Glutamatergic neuron (in vitro differentiated cells): ENCODE measurements around the gene NEAT1. TPM values are rescaled to one million over a fixed set of nuclear protein-coding genes. Genes with fewer than 3 reads are reported as not detected.
"Not testable (repeated sequence)": the region's sequence is repeated elsewhere in the genome, so short reads cannot be mapped to it uniquely, and the experiment has no call there.

Source experiments
- DNase-seq: peaks from one replicate; pipeline ENCODE4 v3.0.0; 2022
- H3K27ac Mint-ChIP-seq: one replicate; pipeline ENCODE4 v1.8.0; 2020; ENCODE audit warnings: mild to moderate bottlenecking, mixed read lengths, inconsistent platforms; ENCODE audit not compliant: unreplicated experiment
- H3K27me3 Mint-ChIP-seq: one replicate; pipeline ENCODE4 v1.8.0; 2020; ENCODE audit warnings: mild to moderate bottlenecking, moderate library complexity, mixed read lengths, inconsistent platforms; ENCODE audit not compliant: unreplicated experiment
- H3K36me3 Mint-ChIP-seq: one replicate; pipeline ENCODE4 v1.8.0; 2020; ENCODE audit warnings: mild to moderate bottlenecking, mixed read lengths, inconsistent platforms; ENCODE audit not compliant: unreplicated experiment
- H3K4me1 Mint-ChIP-seq: one replicate; pipeline ENCODE4 v1.8.0; 2020; ENCODE audit warnings: mild to moderate bottlenecking, low read depth, mixed read lengths, inconsistent platforms; ENCODE audit not compliant: unreplicated experiment
- H3K4me3 Mint-ChIP-seq: one replicate; pipeline ENCODE4 v1.8.0; 2020; ENCODE audit warnings: mild to moderate bottlenecking, mixed read lengths, inconsistent platforms; ENCODE audit not compliant: unreplicated experiment
- H3K9me3 Mint-ChIP-seq: one replicate; pipeline ENCODE4 v1.8.0; 2020; ENCODE audit warnings: mild to moderate bottlenecking, moderate library complexity, mixed read lengths, inconsistent platforms; ENCODE audit not compliant: unreplicated experiment
- CTCF ChIP-seq: fragments of 200-600 bp; sonication (generic); IDR thresholded peaks from one replicate; pipeline ENCODE4 v1.5.0; 2021; ENCODE audit not compliant: partially characterized antibody, unreplicated experiment
- total RNA-seq: library from RNA; stranded (reverse); fragmentation: NEBNext Ultra II Directional; extraction: Animal tissue kit (Norgen Biotek cat#: 25700); gene quantifications from one replicate; pipeline ENCODE4 v1.2.1, GENCODE V29; 2021; ENCODE audit not compliant: unreplicated experiment

Gene NEAT1
- total RNA-seq, 1 donor from 2014 or later = 107 TPM

DNA sequence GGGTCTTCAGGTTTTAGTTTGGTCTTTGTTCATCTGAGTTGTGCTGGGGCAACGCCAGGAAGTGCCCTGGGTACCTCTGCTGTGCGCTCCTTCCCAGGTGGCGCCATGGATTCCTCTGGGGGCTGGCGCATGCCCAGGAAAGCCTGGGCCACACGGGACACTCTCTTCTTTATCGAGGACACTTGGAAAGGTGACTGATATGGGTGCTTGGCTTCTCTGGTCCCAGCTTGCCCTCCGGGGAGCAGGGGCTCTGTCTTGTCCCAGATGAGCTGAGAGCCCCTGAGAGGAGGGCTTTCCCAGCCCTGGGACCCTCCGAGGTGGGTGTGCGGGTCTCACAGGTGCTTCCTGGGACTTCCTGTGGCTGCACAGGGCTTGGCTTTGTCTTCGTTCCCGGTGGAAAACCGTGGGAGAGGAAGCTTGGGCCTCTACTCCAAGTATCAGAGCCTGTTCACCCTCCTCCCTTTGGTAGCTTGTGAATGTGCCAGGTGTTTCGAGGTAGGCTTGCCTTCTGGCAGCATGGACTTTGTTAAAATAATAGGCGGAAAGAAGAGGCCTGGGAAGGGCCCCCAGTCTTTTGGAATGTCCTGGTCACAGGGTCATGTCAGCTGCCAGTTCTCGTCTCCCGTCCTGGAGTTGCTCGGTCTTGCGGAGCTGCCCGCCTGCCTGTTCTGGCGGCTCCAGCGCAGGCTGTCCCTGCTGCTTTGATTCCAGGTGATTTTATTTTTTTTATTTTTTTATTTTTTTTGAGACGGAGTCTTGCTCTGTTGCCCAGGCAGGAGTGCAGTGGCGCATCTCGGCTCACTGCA is 10.1 kb upstream of the NEAT1 start:
- Mint-ChIP-seq H3K27ac (no peak overlapping the region), H3K36me3 (no peaks in the 10 kb centered on the region), H3K4me1 (peaks cover 14% of the 10 kb centered on the region), H3K9me3 (no peaks in the 10 kb centered on the region), H3K27me3 (no peaks in the 10 kb centered on the region), H3K4me3 (no peak overlapping the region)
- no peak for DNase-seq
- TF ChIP-seq CTCF = no peak

GRCh38 chr11:65413077-65413664 is 9.4 kb upstream of the NEAT1 start:
- H3K36me3 Mint-ChIP-seq, H3K9me3 Mint-ChIP-seq, H3K27me3 Mint-ChIP-seq, H3K27ac Mint-ChIP-seq, H3K4me3 Mint-ChIP-seq, DNase-seq: not testable (repeated sequence)
- H3K4me1 Mint-ChIP-seq = peaks cover 14% of the 10 kb centered on the region

GRCh38 chr11:65414776-65415498 is 7.7 kb upstream of the NEAT1 start:
- H3K36me3 Mint-ChIP-seq = no peaks in the 10 kb centered on the region
- H3K27ac Mint-ChIP-seq = no peak overlapping the region
- no peak for TF ChIP-seq CTCF
- DNase-seq = no peak
- H3K27me3 Mint-ChIP-seq = peaks cover 1% of the 10 kb centered on the region
- peaks cover 20% of the 10 kb centered on the region for H3K4me1 Mint-ChIP-seq
- H3K4me3 Mint-ChIP-seq = no peak overlapping the region
- peaks cover 1% of the 10 kb centered on the region for H3K9me3 Mint-ChIP-seq

DNA sequence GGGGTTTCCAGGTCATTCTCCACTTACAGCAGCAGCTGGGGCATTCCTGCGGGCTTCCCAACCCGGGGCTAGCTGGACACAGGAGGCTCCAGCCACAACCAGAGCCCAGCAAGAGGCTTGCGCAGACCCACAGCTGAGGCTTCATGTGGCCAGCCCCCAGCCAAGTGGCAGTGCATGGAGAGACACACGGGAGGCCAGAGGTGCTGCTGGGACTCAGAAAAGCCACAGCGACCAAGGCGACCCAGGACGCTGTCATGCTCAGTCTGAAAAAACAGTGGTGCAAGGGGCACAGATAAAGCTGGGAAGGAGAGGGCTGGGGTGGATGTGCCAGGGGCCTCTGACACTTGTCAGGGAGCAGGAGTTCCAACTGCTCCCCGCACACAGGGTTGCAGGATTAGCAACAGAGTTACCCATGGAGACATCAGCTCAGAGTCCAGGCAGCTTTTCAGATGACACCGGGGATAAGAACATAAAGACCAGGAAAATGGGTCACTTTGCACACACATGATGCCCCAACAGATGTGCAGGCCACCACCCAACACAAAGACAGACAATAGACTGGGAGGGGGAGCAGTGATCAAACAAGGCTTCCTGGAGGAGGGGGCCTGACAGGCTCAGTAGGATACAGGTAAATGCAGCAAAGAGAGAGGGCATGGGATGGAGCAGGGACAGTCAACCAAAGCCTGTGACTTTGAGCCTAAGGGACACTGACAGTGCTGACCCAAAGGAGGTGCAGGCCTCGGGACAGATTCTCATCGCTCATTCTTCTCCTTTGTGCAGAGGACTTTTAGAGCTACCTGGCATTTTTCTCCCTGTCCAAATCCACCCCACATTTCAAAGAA is 6.9 kb upstream of the NEAT1 start:
- peaks cover 2% of the 10 kb centered on the region for H3K9me3 Mint-ChIP-seq
- peak overlapping the region; percentile 65 for H3K4me3 Mint-ChIP-seq
- DNase-seq = no peak
- H3K36me3 Mint-ChIP-seq = no peaks in the 10 kb centered on the region
- peaks cover 23% of the 10 kb centered on the region for H3K4me1 Mint-ChIP-seq
- H3K27ac Mint-ChIP-seq = peak overlapping the region; percentile 34
- H3K27me3 Mint-ChIP-seq = peaks cover 2% of the 10 kb centered on the region
- TF ChIP-seq CTCF = no peak

- peaks cover 4% of the 10 kb centered on the region for H3K27me3 Mint-ChIP-seq
Observed at GRCh38 chr11:65416341-65416824, 6.2 kb upstream of the NEAT1 start.

More at GRCh38 chr11:65416341-65416824, 6.2 kb upstream of the NEAT1 start:
- TF ChIP-seq CTCF = peak; percentile 98
- Mint-ChIP-seq H3K4me1 (peaks cover 26% of the 10 kb centered on the region), H3K4me3 (peak overlapping the region; percentile 65), H3K27ac (peak overlapping the region; percentile 28), H3K9me3 (peaks cover 5% of the 10 kb centered on the region), H3K36me3 (no peaks in the 10 kb centered on the region)
- DNase-seq = peak; percentile 95
